GM21723 (cell line): ENCODE data around the gene CAPZA2.

Experiments used
- ATAC-seq: cut with Tn5 transposase; IDR thresholded peaks from one replicate; pipeline ENCODE4 v1.9.1; 2021; ENCODE audit warnings: mild to moderate bottlenecking, moderate library complexity; ENCODE audit not compliant: unreplicated experiment

CAPZA2 gene

GRCh38 chr7:116861717-116862116, 670 bp upstream of the CAPZA2 start:
- no peak for ATAC-seq

GRCh38 chr7:116862951-116863670, 724 bp downstream of the CAPZA2 start:
- ATAC-seq = peak; percentile 47

GRCh38 chr7:116863936-116864500, 1.6 kb downstream of the CAPZA2 start:
- ATAC-seq = no peak

- no peak for ATAC-seq
Observed at GRCh38 chr7:116871061-116871700, 8.8 kb downstream of the CAPZA2 start.

- ATAC-seq = no peak
Observed at GRCh38 chr7:116872026-116872425, 9.6 kb downstream of the CAPZA2 start.

GRCh38 chr7:116873619-116874018, 11.2 kb downstream of the CAPZA2 start:
- no peak for ATAC-seq

GRCh38 chr7:116876664-116877442, 14.5 kb downstream of the CAPZA2 start:
- ATAC-seq = no peak

- ATAC-seq = no peak
Observed at GRCh38 chr7:116877443-116878217, 15.2 kb downstream of the CAPZA2 start.

GRCh38 chr7:116884691-116885090, 22.3 kb downstream of the CAPZA2 start:
- no peak for ATAC-seq

GRCh38 chr7:116885724-116886123, 23.3 kb downstream of the CAPZA2 start:
- ATAC-seq = no peak

GRCh38 chr7:116886543-116887156, 24.3 kb downstream of the CAPZA2 start:
- no peak for ATAC-seq

GRCh38 chr7:116888895-116889294, 26.5 kb downstream of the CAPZA2 start:
- no peak for ATAC-seq

GRCh38 chr7:116895849-116896248, 33.5 kb downstream of the CAPZA2 start:
- no peak for ATAC-seq

- no peak for ATAC-seq
Observed at GRCh38 chr7:116897661-116898060, 35.3 kb downstream of the CAPZA2 start.

GRCh38 chr7:116899308-116899707, 36.9 kb downstream of the CAPZA2 start:
- ATAC-seq = no peak

- no peak for ATAC-seq
Observed at GRCh38 chr7:116901143-116901542, 38.8 kb downstream of the CAPZA2 start.

- no peak for ATAC-seq
Observed at GRCh38 chr7:116902867-116903266, 40.5 kb downstream of the CAPZA2 start.

- no peak for ATAC-seq
Observed at GRCh38 chr7:116906391-116906790, 44.0 kb downstream of the CAPZA2 start.

- no peak for ATAC-seq
Observed at GRCh38 chr7:116910383-116910782, 48.0 kb downstream of the CAPZA2 start.

GRCh38 chr7:116911801-116912200, 49.4 kb downstream of the CAPZA2 start:
- ATAC-seq = no peak
